Hepatocyte (in vitro differentiated cells): Measurements from ENCODE around the gene KIAA1217.

Experiments used
- EZH2 ChIP-seq: fragments of 200-600 bp; sonication (generic); IDR thresholded peaks from 2 replicates; pipeline ENCODE4 v1.6.1; 2016; ENCODE audit warnings: antibody characterized with exemption, mild to moderate bottlenecking, borderline replicate concordance
- EZH2phosphoT487 ChIP-seq: fragments of 200-600 bp; sonication (generic); IDR thresholded peaks from one replicate; pipeline ENCODE4 v1.6.1; 2018; ENCODE audit warnings: antibody characterized with exemption, mild to moderate bottlenecking, low read depth, moderate library complexity; ENCODE audit not compliant: unreplicated experiment, severe bottlenecking
- TF ChIP-seq, protein P1 (sequence below): fragments of 200-600 bp; sonication (generic); IDR thresholded peaks from 2 replicates; pipeline ENCODE4 v1.5.1; 2016; ENCODE audit warnings: antibody characterized with exemption, mild to moderate bottlenecking; ENCODE audit not compliant: poor library complexity

DNA sequence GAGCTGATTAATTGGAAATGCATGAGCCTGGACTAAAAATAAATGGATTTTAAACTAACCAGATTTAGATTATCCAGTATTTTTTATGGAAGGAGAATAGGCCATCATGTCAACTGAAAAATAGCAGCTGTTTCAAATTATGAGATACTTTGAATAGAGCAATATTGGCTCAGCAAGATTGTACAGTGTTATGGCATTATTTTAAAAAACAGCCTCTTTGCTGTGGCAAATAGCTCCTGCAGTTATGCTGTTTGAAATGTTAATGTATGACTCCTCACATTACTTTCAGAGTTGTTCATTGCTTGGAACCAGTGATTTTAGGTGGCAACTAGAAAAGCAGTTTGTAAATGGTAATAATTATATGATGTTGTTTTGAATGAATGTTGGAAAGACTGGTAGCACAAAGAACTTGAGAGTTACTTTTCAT is 244.5 kb downstream of the KIAA1217 start:
- TF ChIP-seq, protein P1, sequence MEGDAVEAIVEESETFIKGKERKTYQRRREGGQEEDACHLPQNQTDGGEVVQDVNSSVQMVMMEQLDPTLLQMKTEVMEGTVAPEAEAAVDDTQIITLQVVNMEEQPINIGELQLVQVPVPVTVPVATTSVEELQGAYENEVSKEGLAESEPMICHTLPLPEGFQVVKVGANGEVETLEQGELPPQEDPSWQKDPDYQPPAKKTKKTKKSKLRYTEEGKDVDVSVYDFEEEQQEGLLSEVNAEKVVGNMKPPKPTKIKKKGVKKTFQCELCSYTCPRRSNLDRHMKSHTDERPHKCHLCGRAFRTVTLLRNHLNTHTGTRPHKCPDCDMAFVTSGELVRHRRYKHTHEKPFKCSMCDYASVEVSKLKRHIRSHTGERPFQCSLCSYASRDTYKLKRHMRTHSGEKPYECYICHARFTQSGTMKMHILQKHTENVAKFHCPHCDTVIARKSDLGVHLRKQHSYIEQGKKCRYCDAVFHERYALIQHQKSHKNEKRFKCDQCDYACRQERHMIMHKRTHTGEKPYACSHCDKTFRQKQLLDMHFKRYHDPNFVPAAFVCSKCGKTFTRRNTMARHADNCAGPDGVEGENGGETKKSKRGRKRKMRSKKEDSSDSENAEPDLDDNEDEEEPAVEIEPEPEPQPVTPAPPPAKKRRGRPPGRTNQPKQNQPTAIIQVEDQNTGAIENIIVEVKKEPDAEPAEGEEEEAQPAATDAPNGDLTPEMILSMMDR, result no peak
- TF ChIP-seq EZH2 (no peak), EZH2phosphoT487 (no peak)
